Kidney (tissue), 14 donors: ENCODE results near the gene TNFRSF8. TPM values are rescaled to one million over a fixed set of nuclear protein-coding genes. Genes with fewer than 3 reads are reported as not detected.

Source experiments
- DNase-seq, 5 donors: peaks; one replicate each; pipeline ENCODE4 v3.0.0-alpha.2; 2013 to 2020
- FAIRE-seq: peaks from 2 replicates; lab custom pipeline; 2012; peaks lifted over from hg19 to GRCh38; lab: Jason Lieb, UNC
- H3K27ac ChIP-seq, 2 donors: one replicate each; pipeline ENCODE4 v1.7.0; 2013; ENCODE audit warnings: low read depth in 2 of 2, low read length in 2 of 2, inconsistent platforms in 1 of 2
- H3K27me3 ChIP-seq: one replicate; pipeline ENCODE4 v1.7.1; 2013; ENCODE audit warnings: low read length, inconsistent platforms; ENCODE audit not compliant: control insufficient read depth, insufficient read depth
- H3K36me3 ChIP-seq, 3 donors: one replicate each; pipeline versions ENCODE4 v1.7.0 to v1.7.1; 2013; ENCODE audit warnings: low read length in 3 of 3, control low read depth in 1 of 3, inconsistent platforms in 1 of 3; ENCODE audit not compliant: insufficient read depth in 3 of 3, control insufficient read depth in 2 of 3
- H3K4me1 ChIP-seq, 3 donors: one replicate each; pipeline versions ENCODE4 v1.7.0 to v1.7.1; 2013; ENCODE audit warnings: low read length in 3 of 3, inconsistent platforms in 1 of 3, low read depth in 1 of 3; ENCODE audit not compliant: control insufficient read depth in 2 of 3, insufficient read depth in 2 of 3
- H3K4me3 ChIP-seq, 3 donors: one replicate each; pipeline versions ENCODE4 v1.7.0 to v1.8.1; 2013; ENCODE audit warnings: low read length in 3 of 3, control low read depth in 1 of 3, inconsistent platforms in 1 of 3
- H3K9ac ChIP-seq, 3 donors: one replicate each; pipeline versions ENCODE4 v1.7.0 to v1.7.1; 2013; ENCODE audit warnings: low read length in 3 of 3, control low read depth in 1 of 3, inconsistent platforms in 1 of 3
- H3K9me3 ChIP-seq, 3 donors: one replicate each; pipeline versions ENCODE4 v1.7.0 to v1.7.1; 2013; ENCODE audit warnings: low read length in 3 of 3, control low read depth in 1 of 3, inconsistent platforms in 1 of 3; ENCODE audit not compliant: control insufficient read depth in 2 of 3, insufficient read depth in 1 of 3
- CTCF ChIP-seq: IDR thresholded peaks from 3 replicates; pipeline ENCODE4 v1.5.1; 2012; ENCODE audit warnings: mild to moderate bottlenecking, moderate library complexity, borderline replicate concordance; ENCODE audit not compliant: insufficient read depth; ENCODE audit errors: extremely low read depth
- intact Hi-C: fragments of 100-400 bp; cut with DNase I; formaldehyde crosslinking; loops from one replicate; pipeline ENCODE4 v1.11.1; 2022
- polyA plus RNA-seq: library from polyadenylated mRNA; stranded (reverse); fragments of 350-450 nt; fragmentation: Illumina TruSeq; extraction: RNeasy Lipid Tissue Mini Kit (QIAGEN cat#74804); gene quantifications from one replicate; pipeline ENCODE4 v1.2.3, GENCODE V29; 2014; ENCODE audit warnings: low read depth, low replicate concordance; ENCODE audit not compliant: insufficient read depth
- total RNA-seq: library from RNA; stranded (reverse); fragmentation: NEBNext Ultra II Directional; extraction: Animal tissue kit (Norgen Biotek cat#: 25700); gene quantifications from one replicate; pipeline ENCODE4 v1.2.1, GENCODE V29; 2021
- donor health status: control.
- donor health status: control.
- donor health status: control.
- donor health status: control.
- donor health status: control.
- donor health status: DM: yes; HTN: yes; CAD: no.
- donor health status: Normal renal cell carcinoma (clear cell type).

The TNFRSF8 gene
- total and polyA plus RNA-seq, 2 donors from 2014 or later: 0.94 to 0.97 TPM

GRCh38 chr1:12127206-12127810 is 64.2 kb downstream of the TNFRSF8 start:
- intact Hi-C loops: loop anchor here (5.0 kb wide), 1 partner anchor 80 kb away; no protein-coding TSS in a partner anchor
- Histone ChIP-seq H3K4me1 (peaks cover 0 to 3% (median 0%) of the 10 kb centered on the region in 3 donors), H3K9me3 (no peaks in the 10 kb centered on the region), H3K4me3 (no peak overlapping the region), H3K9ac (no peak overlapping the region), H3K36me3 (no peaks in the 10 kb centered on the region), H3K27ac (no peak overlapping the region), H3K27me3 (no peaks in the 10 kb centered on the region)
- no peak for DNase-seq
- TF ChIP-seq CTCF: no peak
- no peak for FAIRE-seq

GRCh38 chr1:12128120-12128519 is 65.0 kb downstream of the TNFRSF8 start:
- DNase-seq: peak in 1 of 5 donors; percentile 68
- Histone ChIP-seq H3K27me3 (no peaks in the 10 kb centered on the region), H3K9me3 (no peaks in the 10 kb centered on the region), H3K9ac (no peak overlapping the region), H3K4me3 (no peak overlapping the region), H3K4me1 (peaks cover 0 to 3% (median 0%) of the 10 kb centered on the region in 3 donors), H3K36me3 (no peaks in the 10 kb centered on the region), H3K27ac (no peak overlapping the region)
- intact Hi-C loops: loop anchor here (5.0 kb wide), 1 partner anchor 79 kb away; no protein-coding TSS in a partner anchor
- no peak for TF ChIP-seq CTCF
- FAIRE-seq: no peak

- Histone ChIP-seq H3K4me3 (no peak overlapping the region), H3K9me3 (no peaks in the 10 kb centered on the region), H3K4me1 (peaks cover 0 to 3% (median 0%) of the 10 kb centered on the region in 3 donors), H3K9ac (no peak overlapping the region), H3K36me3 (no peaks in the 10 kb centered on the region), H3K27ac (no peak overlapping the region), H3K27me3 (no peaks in the 10 kb centered on the region)
- DNase-seq (peak in 1 of 5 donors; percentile 19), FAIRE-seq (no peak)
- intact Hi-C loops: loop anchor here (5.0 kb wide), 1 partner anchor 78 kb away; no protein-coding TSS in a partner anchor
- TF ChIP-seq CTCF: no peak
These were observed 66.5 kb downstream of the TNFRSF8 start for GRCh38 chr1:12129624-12130023.
